Progenitor cell of endocrine pancreas (in vitro differentiated cells): ENCODE measurements around the gene BTN2A1. TPM values are rescaled to one million over a fixed set of nuclear protein-coding genes. Genes with fewer than 3 reads are reported as not detected.
"Not testable (repeated sequence)": the region's sequence is repeated elsewhere in the genome, so short reads cannot be mapped to it uniquely, and the experiment has no call there.

Experiments
- DNase-seq: peaks from one replicate; pipeline ENCODE4 v3.0.0; 2021; ENCODE audit warnings: low spot score; ENCODE audit not compliant: unreplicated experiment
- H3K27ac Mint-ChIP-seq: 2 replicates; pipeline ENCODE4 v1.8.0; 2021; ENCODE audit warnings: mild to moderate bottlenecking, moderate library complexity, mixed read lengths
- H3K27me3 Mint-ChIP-seq: 2 replicates; pipeline ENCODE4 v1.8.0; 2021; ENCODE audit warnings: mixed read lengths
- H3K36me3 Mint-ChIP-seq: 2 replicates; pipeline ENCODE4 v1.8.0; 2022; ENCODE audit warnings: mixed read lengths; ENCODE audit not compliant: insufficient read depth
- H3K4me1 Mint-ChIP-seq: 2 replicates; pipeline ENCODE4 v1.8.0; 2021; ENCODE audit warnings: low read depth, mixed read lengths
- H3K4me3 Mint-ChIP-seq: 2 replicates; pipeline ENCODE4 v1.8.0; 2021; ENCODE audit warnings: low read depth, mild to moderate bottlenecking, moderate library complexity, mixed read lengths
- H3K9me3 Mint-ChIP-seq: 2 replicates; pipeline ENCODE4 v1.8.0; 2021; ENCODE audit warnings: low read depth, mixed read lengths
- total RNA-seq: library from RNA; stranded (reverse); gene quantifications from 2 replicates; pipeline ENCODE4 v1.2.1, GENCODE V29; 2021
- TF ChIP-seq, protein P1 (sequence below): fragments of 200-600 bp; sonication (generic); IDR thresholded peaks from one replicate; pipeline ENCODE4 v1.5.0; 2021; ENCODE audit warnings: antibody characterized with exemption, mild to moderate bottlenecking; ENCODE audit not compliant: unreplicated experiment

BTN2A1 gene
- total RNA-seq, 1 donor from 2014 or later: 26.4 TPM

DNA sequence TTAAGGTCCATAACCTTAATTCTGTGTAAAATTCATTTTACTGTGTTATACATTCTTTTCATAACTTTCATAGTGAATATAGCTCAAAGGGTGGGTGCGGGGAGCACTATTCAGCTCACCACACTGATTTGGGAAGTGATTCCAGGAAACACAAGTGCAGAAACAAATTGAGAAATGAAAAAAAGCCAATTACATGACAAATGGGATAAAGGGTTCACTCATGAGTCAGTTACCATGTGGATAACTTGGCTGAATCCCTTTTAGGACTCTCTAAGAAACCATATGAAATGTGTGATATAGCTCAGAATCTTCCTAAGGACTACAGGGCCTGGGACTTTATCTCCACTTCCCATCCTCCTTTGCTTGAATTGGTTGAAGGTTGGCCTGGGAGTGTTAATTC lies 3.1 kb upstream of the BTN2A1 start:
- H3K27ac Mint-ChIP-seq: no peak overlapping the region
- peaks cover 16% of the 10 kb centered on the region for H3K4me1 Mint-ChIP-seq
- H3K9me3 Mint-ChIP-seq: no peaks in the 10 kb centered on the region
- DNase-seq: no peak
- H3K27me3 Mint-ChIP-seq: peaks cover 2% of the 10 kb centered on the region
- peaks cover 2% of the 10 kb centered on the region for H3K36me3 Mint-ChIP-seq
- no peak overlapping the region for H3K4me3 Mint-ChIP-seq
- TF ChIP-seq, protein P1, sequence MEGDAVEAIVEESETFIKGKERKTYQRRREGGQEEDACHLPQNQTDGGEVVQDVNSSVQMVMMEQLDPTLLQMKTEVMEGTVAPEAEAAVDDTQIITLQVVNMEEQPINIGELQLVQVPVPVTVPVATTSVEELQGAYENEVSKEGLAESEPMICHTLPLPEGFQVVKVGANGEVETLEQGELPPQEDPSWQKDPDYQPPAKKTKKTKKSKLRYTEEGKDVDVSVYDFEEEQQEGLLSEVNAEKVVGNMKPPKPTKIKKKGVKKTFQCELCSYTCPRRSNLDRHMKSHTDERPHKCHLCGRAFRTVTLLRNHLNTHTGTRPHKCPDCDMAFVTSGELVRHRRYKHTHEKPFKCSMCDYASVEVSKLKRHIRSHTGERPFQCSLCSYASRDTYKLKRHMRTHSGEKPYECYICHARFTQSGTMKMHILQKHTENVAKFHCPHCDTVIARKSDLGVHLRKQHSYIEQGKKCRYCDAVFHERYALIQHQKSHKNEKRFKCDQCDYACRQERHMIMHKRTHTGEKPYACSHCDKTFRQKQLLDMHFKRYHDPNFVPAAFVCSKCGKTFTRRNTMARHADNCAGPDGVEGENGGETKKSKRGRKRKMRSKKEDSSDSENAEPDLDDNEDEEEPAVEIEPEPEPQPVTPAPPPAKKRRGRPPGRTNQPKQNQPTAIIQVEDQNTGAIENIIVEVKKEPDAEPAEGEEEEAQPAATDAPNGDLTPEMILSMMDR: no peak

DNA sequence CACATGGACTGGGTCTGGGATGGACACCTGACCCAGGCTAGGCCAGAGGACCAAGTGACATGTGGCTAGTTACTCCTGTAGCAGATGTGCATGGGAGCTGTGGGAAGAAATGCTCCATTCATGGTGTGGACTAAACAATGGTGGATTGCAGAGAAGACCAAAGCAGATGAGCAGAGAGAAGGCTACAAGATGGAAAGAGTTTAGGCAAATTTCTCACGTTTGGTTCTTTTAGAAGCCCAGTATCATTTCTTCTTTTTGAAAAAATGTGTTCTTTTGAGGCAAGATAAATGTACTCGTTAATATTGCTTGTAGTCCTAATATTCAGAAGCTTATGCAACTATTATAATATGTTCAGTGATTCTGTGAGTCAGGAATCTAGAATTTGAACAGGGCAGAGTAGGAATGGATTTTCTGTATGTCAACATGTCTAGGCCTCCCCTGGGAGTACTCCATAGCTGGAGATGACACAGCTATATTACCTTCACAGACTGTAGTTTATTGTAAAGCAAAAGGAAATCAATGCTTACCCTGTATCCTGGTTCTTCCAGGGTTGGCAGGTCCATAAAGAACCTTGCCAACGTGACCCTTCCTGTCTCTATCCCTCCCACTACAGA lies 2.3 kb upstream of the BTN2A1 start:
- no peak overlapping the region for H3K27ac Mint-ChIP-seq
- peaks cover 23% of the 10 kb centered on the region for H3K4me1 Mint-ChIP-seq
- no peak for DNase-seq
- peaks cover 6% of the 10 kb centered on the region for H3K36me3 Mint-ChIP-seq
- TF ChIP-seq, protein P1: no peak
- no peaks in the 10 kb centered on the region for H3K27me3 Mint-ChIP-seq
- no peaks in the 10 kb centered on the region for H3K9me3 Mint-ChIP-seq
- H3K4me3 Mint-ChIP-seq: no peak overlapping the region

DNA sequence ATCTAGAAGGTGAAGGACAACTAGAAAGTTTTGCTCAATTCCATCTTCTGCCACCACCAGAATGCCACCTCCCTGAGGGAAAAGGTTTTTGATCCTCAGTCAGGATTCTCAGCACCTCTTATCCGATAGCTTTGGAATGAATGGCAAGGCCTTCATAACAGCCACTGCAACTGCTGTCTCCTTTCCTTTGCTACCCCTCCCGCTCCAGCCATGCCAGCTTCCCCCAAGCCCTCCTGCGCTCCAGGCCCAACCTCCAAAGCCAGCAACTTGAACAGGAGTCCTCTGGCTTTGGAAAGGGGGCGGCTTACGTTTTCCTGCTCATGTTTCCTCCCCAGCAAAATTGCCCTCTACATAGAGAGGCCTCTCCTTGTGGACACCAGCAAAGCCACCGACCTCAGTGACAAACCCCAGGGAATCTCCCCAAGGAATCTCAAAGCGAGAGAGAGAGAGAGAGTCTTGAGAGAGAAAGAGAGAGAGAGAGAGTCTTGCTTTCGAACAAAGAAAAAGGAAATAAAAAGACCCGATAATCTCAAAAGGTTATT lies 420 bp upstream of the BTN2A1 start:
- peaks cover 15% of the 10 kb centered on the region for H3K36me3 Mint-ChIP-seq
- DNase-seq: no peak
- no peaks in the 10 kb centered on the region for H3K9me3 Mint-ChIP-seq
- H3K4me3 Mint-ChIP-seq: peak overlapping the region; percentile 99
- H3K27ac Mint-ChIP-seq: peak overlapping the region; percentile 99
- TF ChIP-seq, protein P1: no peak
- H3K4me1 Mint-ChIP-seq: peaks cover 30% of the 10 kb centered on the region
- no peaks in the 10 kb centered on the region for H3K27me3 Mint-ChIP-seq

DNA sequence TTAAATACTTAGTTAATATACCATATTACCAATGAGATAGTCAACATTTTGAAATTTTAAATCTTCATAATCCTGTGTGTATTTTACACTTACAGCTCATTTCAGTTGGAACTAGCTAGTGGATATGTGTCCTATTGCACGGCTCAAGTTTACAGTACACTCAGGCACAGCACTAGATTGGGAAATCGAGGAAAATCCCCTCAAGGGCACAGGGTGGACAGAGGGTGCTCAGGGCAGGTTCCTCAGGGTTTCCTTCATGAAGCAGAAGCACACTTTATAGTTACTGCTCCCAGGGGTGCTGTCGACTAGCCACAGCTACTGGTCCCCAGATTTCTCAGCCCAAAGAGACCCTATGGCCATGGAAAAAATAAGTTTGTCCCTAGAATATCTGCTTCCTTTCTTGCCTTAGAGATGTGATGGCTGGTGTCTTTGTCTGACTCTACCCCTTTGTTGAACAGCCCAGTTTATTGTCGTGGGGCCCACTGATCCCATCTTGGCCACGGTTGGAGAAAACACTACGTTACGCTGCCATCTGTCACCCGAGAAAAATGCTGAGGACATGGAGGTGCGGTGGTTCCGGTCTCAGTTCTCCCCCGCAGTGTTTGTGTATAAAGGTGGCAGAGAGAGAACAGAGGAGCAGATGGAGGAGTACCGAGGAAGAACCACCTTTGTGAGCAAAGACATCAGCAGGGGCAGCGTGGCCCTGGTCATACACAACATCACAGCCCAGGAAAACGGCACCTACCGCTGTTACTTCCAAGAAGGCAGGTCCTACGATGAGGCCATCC lies 1.5 kb downstream of the BTN2A1 start:
- peaks cover 30% of the 10 kb centered on the region for H3K4me1 Mint-ChIP-seq
- no peaks in the 10 kb centered on the region for H3K9me3 Mint-ChIP-seq
- DNase-seq: no peak
- no peaks in the 10 kb centered on the region for H3K27me3 Mint-ChIP-seq
- no peak overlapping the region for H3K27ac Mint-ChIP-seq
- H3K4me3 Mint-ChIP-seq: peak overlapping the region; percentile 54
- TF ChIP-seq, protein P1: no peak
- peaks cover 27% of the 10 kb centered on the region for H3K36me3 Mint-ChIP-seq

DNA sequence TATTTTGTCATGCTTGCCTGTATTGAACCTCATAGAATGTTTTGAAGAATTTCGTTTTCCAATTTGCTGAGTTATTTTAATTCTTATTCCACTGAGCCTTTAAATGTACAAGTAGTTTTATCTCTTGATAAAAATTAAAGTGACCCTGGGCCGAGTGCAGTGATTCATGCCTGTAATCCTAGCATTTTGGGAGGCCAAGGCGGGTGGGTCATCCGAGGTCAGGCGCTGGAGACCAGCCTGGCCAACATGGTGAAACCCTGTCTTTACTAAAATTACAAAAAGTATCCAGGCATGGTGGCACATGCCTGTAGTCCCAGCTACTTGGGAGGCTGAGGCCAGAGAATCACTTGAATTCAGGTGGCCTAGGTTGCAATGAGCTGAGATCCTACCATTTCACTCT lies 3.6 kb downstream of the BTN2A1 start:
- H3K4me3 Mint-ChIP-seq: peak overlapping the region; percentile 18
- peaks cover 41% of the 10 kb centered on the region for H3K36me3 Mint-ChIP-seq
- DNase-seq, H3K9me3 Mint-ChIP-seq, H3K27me3 Mint-ChIP-seq, H3K27ac Mint-ChIP-seq: not testable (repeated sequence)
- H3K4me1 Mint-ChIP-seq: peaks cover 30% of the 10 kb centered on the region
